PC-9 (cell line): ENCODE data around the gene SLC41A1. TPM values are rescaled to one million over a fixed set of nuclear protein-coding genes. Genes with fewer than 3 reads are reported as not detected.

Source experiments
- BruUV-seq: library from RNA; stranded (reverse); fragments of 400-500 nt; replicated peaks from 2 replicates; lab custom pipeline; 2021; lab: Mats Ljungman, UMichigan
- CTCF ChIA-PET: fragments of 300-600 bp; sonication (Branson Sonifier 250); formaldehyde crosslinking; loops from one replicate; lab custom pipeline; 2022; ENCODE audit warnings: antibody characterized with exemption; lab: Charles Lee
- POLR2A ChIA-PET: fragments of 300-600 bp; sonication (Branson Sonifier 250); formaldehyde crosslinking; loops from one replicate; lab custom pipeline; 2022; ENCODE audit warnings: antibody characterized with exemption; ENCODE audit not compliant: unreplicated experiment; lab: Charles Lee
- DNase-seq, 2 experiments: peaks; one replicate each; pipeline versions ENCODE4 v3.0.0 to v3.0.0-alpha.2; 2015 to 2022; ENCODE audit warnings: mixed read lengths in 1 of 2
- H2AFZ ChIP-seq: fragments of 200-600 bp; sonication (generic); 2 replicates; pipeline ENCODE4 v1.8.1; 2017; ENCODE audit warnings: antibody characterized with exemption
- H3F3A ChIP-seq: fragments of 200-600 bp; sonication (generic); 2 replicates; pipeline ENCODE4 v1.8.1; 2017; ENCODE audit warnings: antibody characterized with exemption, mild to moderate bottlenecking, low read depth; ENCODE audit not compliant: insufficient read depth
- H3K27ac ChIP-seq: fragments of 200-600 bp; sonication (generic); 2 replicates; pipeline ENCODE4 v1.6.1; 2016; ENCODE audit warnings: mixed run types
- H3K27me3 ChIP-seq: fragments of 200-600 bp; sonication (generic); 2 replicates; pipeline ENCODE4 v1.6.1; 2016; ENCODE audit warnings: low read depth, mixed run types; ENCODE audit not compliant: insufficient read depth
- H3K36me3 ChIP-seq: fragments of 200-600 bp; sonication (generic); 2 replicates; pipeline ENCODE4 v1.6.1; 2016; ENCODE audit warnings: low read depth, mixed run types
- H3K4me1 ChIP-seq: fragments of 200-600 bp; sonication (generic); replicated peaks from 2 replicates; pipeline ENCODE4 v1.6.1; 2016; ENCODE audit warnings: mixed run types; ENCODE audit not compliant: insufficient read depth
- H3K4me2 ChIP-seq: fragments of 200-600 bp; sonication (generic); 2 replicates; pipeline ENCODE4 v1.6.1; 2017; ENCODE audit warnings: mixed run types
- H3K4me3 ChIP-seq: fragments of 200-600 bp; sonication (generic); 2 replicates; pipeline ENCODE4 v1.6.1; 2016; ENCODE audit warnings: mixed run types
- H3K79me2 ChIP-seq: fragments of 200-600 bp; sonication (generic); 2 replicates; pipeline ENCODE4 v1.6.1; 2017; ENCODE audit warnings: low read depth, mixed run types
- H3K9me2 ChIP-seq: fragments of 200-600 bp; sonication (generic); 2 replicates; pipeline ENCODE4 v1.8.1; 2017; ENCODE audit warnings: mild to moderate bottlenecking; ENCODE audit not compliant: insufficient read depth
- H3K9me3 ChIP-seq: fragments of 200-600 bp; sonication (generic); 2 replicates; pipeline ENCODE4 v1.8.1; 2016; ENCODE audit warnings: low read depth; ENCODE audit not compliant: insufficient read depth
- H4K20me1 ChIP-seq: fragments of 200-600 bp; sonication (generic); 2 replicates; pipeline ENCODE4 v1.8.1; 2017; ENCODE audit not compliant: insufficient read depth
- CTCF ChIP-seq: fragments of 200-600 bp; sonication (generic); conservative IDR thresholded peaks from 2 replicates; pipeline ENCODE4 v1.6.1; 2017; ENCODE audit warnings: mixed run types, antibody characterized with exemption, mild to moderate bottlenecking, moderate library complexity
- EZH2 ChIP-seq: fragments of 200-600 bp; sonication (generic); IDR thresholded peaks from 2 replicates; pipeline ENCODE4 v1.8.0; 2017; ENCODE audit warnings: antibody characterized with exemption, low read depth
- intact Hi-C: fragments of 100-400 bp; cut with micrococcal nuclease; formaldehyde crosslinking; loops from one replicate; pipeline ENCODE4 v1.10.0; 2022; ENCODE audit not compliant: unreplicated experiment
- total RNA-seq: library from RNA; stranded (reverse); gene quantifications from 2 replicates; pipeline ENCODE4 v1.2.3, GENCODE V29; 2021

SLC41A1 gene
- total RNA-seq, 1 experiment from 2014 or later, result 34.5 TPM

- Histone ChIP-seq H3K4me2 (no peak overlapping the region), H3K9me2 (no peaks in the 10 kb centered on the region), H3F3A (no peaks in the 10 kb centered on the region), H3K27ac (no peak overlapping the region), H2AFZ (no peak overlapping the region), H3K4me1 (no peaks in the 10 kb centered on the region), H4K20me1 (no peaks in the 10 kb centered on the region; the same call in none of the 2 replicates), H3K36me3 (0 out of 2 replicates have a peak, but pooled peaks cover 3% of the 10 kb centered on the region), H3K9me3 (no peaks in the 10 kb centered on the region), H3K79me2 (peaks cover 7% of the 10 kb centered on the region; the same call in 1 of the 2 replicates), H3K27me3 (no peaks in the 10 kb centered on the region), H3K4me3 (no peak overlapping the region)
- no TSS peak for BruUV-seq
- ChIA-PET POLR2A (interaction anchor here (0.5 to 0.6 kb wide), 2 partner anchors 61 to 91 kb away, joined by 14 to 26 read pairs; no protein-coding TSS in a partner anchor), CTCF (no interaction called here)
- TF ChIP-seq CTCF, result no peak
- no peak for TF ChIP-seq EZH2
- no peak for DNase-seq
- intact Hi-C loops, result no loop called here
Measured at GRCh38 chr1:205803986-205804385, 9.0 kb downstream of the SLC41A1 start.

- Histone ChIP-seq H2AFZ (no peak overlapping the region), H4K20me1 (no peaks in the 10 kb centered on the region; the same call in none of the 2 replicates), H3K4me1 (no peaks in the 10 kb centered on the region), H3K27me3 (no peaks in the 10 kb centered on the region), H3K36me3 (0 out of 2 replicates have a peak, but pooled peaks cover 1% of the 10 kb centered on the region), H3K9me2 (no peaks in the 10 kb centered on the region), H3K27ac (no peak overlapping the region), H3F3A (no peaks in the 10 kb centered on the region), H3K79me2 (peaks cover 3% of the 10 kb centered on the region; the same call in 1 of the 2 replicates), H3K4me3 (no peak overlapping the region), H3K9me3 (no peaks in the 10 kb centered on the region), H3K4me2 (no peak overlapping the region)
- ChIA-PET POLR2A (interaction anchor here (0.6 kb wide), 1 partner anchor 24 kb away, joined by 3 read pairs; no protein-coding TSS in a partner anchor), CTCF (no interaction called here)
- intact Hi-C loops, result no loop called here
- BruUV-seq, result no TSS peak
- TF ChIP-seq CTCF, result no peak
- TF ChIP-seq EZH2, result no peak
- no peak for DNase-seq
Measured at GRCh38 chr1:205802060-205802459, 10.9 kb downstream of the SLC41A1 start.

GRCh38 chr1:205800981-205801703, 11.9 kb downstream of the SLC41A1 start:
- H3K9me3 ChIP-seq, result no peaks in the 10 kb centered on the region
- H3K27me3 ChIP-seq, result no peaks in the 10 kb centered on the region
- H3K4me2 ChIP-seq, result no peak overlapping the region
- H3K9me2 ChIP-seq, result no peaks in the 10 kb centered on the region
- BruUV-seq, result no TSS peak
- no peaks in the 10 kb centered on the region for H3K36me3 ChIP-seq
- H3K79me2 ChIP-seq, result 0 out of 2 replicates have a peak, but pooled peaks cover 3% of the 10 kb centered on the region
- CTCF ChIA-PET, result no interaction called here
- no peak overlapping the region for H3K27ac ChIP-seq
- DNase-seq, result no peak
- no peaks in the 10 kb centered on the region for H3K4me1 ChIP-seq
- H2AFZ ChIP-seq, result no peak overlapping the region
- TF ChIP-seq EZH2 (no peak), CTCF (no peak)
- POLR2A ChIA-PET, result no interaction called here
- no peaks in the 10 kb centered on the region for H3F3A ChIP-seq
- intact Hi-C loops, result no loop called here
- H4K20me1 ChIP-seq, result no peaks in the 10 kb centered on the region; the same call in none of the 2 replicates
- no peak overlapping the region for H3K4me3 ChIP-seq
